Epithelial cell of esophagus (primary cell): Measurements from ENCODE around the gene PPARD.

ENCODE experiments used
- DNase-seq: peaks from one replicate; pipeline ENCODE4 v3.0.0; 2010; ENCODE audit warnings: low read depth
- H3K4me3 ChIP-seq: 2 replicates; pipeline ENCODE4 v1.5.1; 2011; ENCODE audit warnings: mild to moderate bottlenecking, low read length, control low read depth
- TF ChIP-seq, protein P1 (sequence below): IDR thresholded peaks from 2 replicates; pipeline ENCODE4 v1.5.1; 2011; ENCODE audit warnings: low read depth, mild to moderate bottlenecking, low read length, control low read depth, inconsistent platforms; ENCODE audit not compliant: insufficient read depth; ENCODE audit errors: missing control alignments

The PPARD gene

DNA sequence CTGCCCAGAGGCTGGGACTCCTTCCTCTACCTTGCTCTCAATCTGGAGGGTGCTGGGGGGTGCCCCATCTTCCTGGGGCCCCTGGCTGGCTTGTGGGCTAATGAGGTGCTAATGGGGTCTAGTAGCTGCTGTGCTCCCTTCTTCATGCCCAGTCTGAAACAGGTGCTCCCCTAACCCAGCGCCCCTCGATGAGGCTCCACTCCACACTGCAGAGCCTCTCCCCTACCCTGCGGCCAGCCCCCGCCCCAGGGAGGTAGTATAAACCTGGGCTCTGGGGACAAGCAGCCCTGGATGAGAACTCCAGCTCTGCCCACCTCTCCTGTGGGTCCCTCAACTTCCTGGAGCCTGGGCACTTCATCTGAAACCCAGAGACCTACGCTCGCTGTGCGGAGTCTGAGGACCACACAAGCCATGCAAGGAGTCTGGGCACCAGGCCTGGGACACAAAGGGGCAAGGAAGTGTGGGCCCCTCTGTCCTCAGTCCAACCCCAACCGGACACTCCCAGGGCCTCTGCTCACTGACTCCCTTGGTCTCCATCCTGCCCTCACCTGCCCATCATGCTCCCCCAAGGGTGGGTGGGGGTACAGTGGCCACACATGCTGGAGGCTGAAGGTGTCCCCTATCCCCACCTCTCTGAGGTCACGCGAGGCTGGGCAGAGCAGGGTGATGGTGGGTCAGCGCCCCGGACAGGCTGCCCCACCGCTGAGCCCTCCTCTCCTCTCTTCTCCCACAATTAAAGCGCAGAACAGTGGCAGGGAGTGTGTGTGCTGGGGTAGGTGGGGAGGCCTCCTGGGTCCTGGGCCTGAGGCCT, 132.0 kb downstream of the PPARD start:
- no peak for DNase-seq
- TF ChIP-seq, protein P1, sequence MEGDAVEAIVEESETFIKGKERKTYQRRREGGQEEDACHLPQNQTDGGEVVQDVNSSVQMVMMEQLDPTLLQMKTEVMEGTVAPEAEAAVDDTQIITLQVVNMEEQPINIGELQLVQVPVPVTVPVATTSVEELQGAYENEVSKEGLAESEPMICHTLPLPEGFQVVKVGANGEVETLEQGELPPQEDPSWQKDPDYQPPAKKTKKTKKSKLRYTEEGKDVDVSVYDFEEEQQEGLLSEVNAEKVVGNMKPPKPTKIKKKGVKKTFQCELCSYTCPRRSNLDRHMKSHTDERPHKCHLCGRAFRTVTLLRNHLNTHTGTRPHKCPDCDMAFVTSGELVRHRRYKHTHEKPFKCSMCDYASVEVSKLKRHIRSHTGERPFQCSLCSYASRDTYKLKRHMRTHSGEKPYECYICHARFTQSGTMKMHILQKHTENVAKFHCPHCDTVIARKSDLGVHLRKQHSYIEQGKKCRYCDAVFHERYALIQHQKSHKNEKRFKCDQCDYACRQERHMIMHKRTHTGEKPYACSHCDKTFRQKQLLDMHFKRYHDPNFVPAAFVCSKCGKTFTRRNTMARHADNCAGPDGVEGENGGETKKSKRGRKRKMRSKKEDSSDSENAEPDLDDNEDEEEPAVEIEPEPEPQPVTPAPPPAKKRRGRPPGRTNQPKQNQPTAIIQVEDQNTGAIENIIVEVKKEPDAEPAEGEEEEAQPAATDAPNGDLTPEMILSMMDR: no peak
- H3K4me3 ChIP-seq: no peak overlapping the region

DNA sequence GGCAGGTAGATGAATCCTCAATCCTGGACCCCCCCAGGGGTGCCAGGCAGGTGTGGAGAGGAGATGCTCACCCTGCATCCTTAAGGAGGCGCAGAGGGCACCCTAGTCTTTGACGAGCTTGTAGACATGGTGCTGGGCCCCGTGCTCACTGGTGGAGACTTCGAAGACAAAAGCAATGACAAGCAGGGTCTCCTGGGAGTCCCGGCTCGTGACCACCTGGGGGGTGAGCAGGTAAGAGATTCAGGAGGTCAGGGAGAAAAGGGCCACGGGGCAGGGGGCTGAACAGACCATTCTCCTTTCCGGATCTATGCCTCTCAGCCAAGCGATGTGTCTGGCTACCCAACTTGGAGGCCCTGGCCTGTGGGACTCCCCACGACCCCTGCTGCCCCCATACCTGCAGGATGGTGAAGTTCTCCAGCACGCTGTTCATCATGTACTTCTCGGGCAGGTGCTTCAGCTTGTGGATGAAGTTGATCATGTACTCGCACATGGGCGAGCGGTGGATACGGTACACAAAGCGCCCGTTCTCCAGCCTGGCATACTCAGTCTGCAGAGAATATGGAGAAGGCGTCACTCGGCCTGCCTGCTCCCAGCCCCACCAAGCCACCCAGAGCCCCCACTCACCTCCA, 132.7 kb downstream of the PPARD start:
- no peak overlapping the region for H3K4me3 ChIP-seq
- TF ChIP-seq, protein P1: no peak
- no peak for DNase-seq

DNA sequence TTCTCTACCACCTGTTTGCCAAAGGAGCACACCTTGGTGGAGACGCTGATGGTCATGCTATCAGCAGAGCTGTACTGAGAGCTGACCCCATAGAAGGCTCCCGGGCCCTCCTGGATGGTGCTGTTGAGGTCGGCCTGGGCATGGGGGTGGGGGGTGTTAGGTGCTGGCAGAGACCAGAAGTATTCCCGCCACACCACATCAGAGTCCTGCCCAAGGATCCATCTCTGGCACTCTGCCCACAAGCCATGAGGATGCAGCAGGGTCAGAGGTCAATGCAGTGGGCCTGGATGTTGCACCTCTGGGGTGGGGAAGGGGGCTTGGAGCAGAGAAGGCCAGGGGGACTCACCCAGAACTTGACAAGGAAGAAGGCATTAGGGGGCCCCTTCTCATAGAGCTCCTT, 133.2 kb downstream of the PPARD start:
- H3K4me3 ChIP-seq: no peak overlapping the region
- TF ChIP-seq, protein P1: no peak
- no peak for DNase-seq

DNA sequence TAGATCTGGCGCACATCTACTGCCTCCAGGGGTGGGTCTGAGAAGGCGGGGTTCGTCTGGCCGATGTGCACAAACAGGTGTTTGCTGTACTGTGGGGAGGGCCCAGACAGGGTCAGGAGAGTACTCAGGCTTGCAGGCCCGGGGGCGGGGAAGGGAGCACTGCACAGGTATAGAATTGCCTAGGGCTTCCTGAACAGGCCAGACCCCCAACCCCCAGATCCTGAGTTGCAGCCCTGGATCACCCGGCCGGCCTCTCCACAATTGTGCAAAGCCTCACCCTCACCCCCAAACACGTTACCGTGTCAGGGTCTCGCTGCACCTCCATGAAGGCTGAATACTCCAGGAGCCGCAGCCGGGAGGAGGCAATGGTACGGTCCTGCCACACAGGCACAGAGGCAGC, 133.6 kb downstream of the PPARD start:
- no peak overlapping the region for H3K4me3 ChIP-seq
- DNase-seq: no peak
- TF ChIP-seq, protein P1: no peak

DNA sequence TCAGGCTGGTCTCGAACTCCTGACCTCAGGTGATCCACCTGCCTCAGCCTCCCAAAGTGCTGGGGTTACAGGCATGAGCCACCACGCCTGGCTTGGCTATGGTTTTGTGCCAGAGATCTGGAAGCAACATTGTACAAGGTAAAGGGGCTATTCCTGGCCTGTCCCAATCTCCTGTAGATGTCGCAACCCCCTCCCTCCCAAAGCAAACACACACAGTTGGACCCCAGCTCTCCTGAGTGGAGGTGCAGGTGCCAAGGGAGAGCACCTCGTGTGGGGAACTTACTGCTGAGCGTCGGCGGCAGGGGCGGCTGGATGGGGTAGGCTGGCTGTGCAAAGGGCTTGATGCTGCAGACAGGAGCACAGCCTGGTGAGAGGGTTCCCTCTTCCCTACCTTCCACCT, 134.7 kb downstream of the PPARD start:
- TF ChIP-seq, protein P1: no peak
- H3K4me3 ChIP-seq: no peak overlapping the region
- no peak for DNase-seq
